ENCODE results near the gene ACTN2.
A peak's percentile ranks its signal among the peaks of the same experiment; 100 is the strongest.

The ACTN2 gene

DNA sequence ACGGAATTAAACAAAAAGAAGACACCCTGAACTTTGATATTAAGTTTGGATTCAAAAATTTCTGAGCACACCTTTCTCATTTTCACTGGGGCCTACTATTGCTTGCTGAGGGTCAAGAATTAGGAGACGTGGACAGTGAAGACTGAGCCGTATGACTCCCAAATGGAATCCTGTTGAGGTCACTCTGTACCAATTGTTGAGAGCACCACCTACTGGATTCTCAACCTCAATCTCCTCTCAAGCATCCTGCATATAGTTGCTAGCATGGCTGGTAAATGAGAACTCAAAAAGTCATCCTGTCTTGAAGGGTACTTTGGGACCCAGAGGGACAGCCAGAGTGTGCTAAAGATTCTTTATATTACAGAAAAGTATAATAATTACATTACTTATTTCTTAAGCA lies 88.6 kb downstream of the ACTN2 start:
- CTCF ChIA-PET, result interaction anchor here (0.7 to 1.0 kb wide), 3 partner anchors 12 to 160 kb away, joined by 3 to 4 read pairs (median 3); no protein-coding TSS in a partner anchor
- 0 out of 2 replicates have a peak, but pooled peaks cover 2% of the 10 kb centered on the region for H3K4me1 ChIP-seq (ENCODE audit: control insufficient read depth, insufficient read depth, low read length)

DNA sequence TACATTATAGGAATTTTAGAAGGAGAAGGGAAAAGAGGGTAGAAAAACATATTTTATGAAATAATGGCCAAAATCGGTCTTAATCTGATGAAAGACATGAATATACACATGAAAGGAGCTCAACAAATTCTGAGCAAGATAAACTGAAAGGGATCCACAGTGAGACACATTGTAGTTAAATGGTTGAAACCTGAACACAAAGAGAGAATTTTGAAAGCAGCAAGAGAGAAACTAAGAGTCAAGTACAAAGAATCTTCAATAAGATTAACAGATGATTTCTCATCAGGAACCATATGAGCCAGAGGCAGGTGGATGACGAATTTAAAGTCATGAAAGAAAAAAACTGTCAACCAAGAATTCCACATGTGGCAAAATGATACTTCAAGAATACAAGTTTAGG lies 93.0 kb downstream of the ACTN2 start:
- Histone ChIP-seq H3K36me3 (ENCODE audit: control insufficient read depth in 2 of 2, insufficient read depth in 1 of 2, low read length in 2 of 2) (no peaks in the 10 kb centered on the region), H3K27ac (ENCODE audit: extremely low read depth, low read depth, low read length) (no peak overlapping the region), H3K4me1 (ENCODE audit: control insufficient read depth, insufficient read depth, low read length) (no peaks in the 10 kb centered on the region), H3K9me3 (ENCODE audit: control insufficient read depth, insufficient read depth, low read depth, low read length) (no peaks in the 10 kb centered on the region), H3K4me3 (ENCODE audit: low read depth, low read length) (no peak overlapping the region)
- ChIA-PET CTCF (interaction anchor here (1.1 to 1.5 kb wide), 2 partner anchors 17 to 20 kb away, joined by 3 to 5 read pairs; no protein-coding TSS in a partner anchor), POLR2A (no interaction called here)
- TF ChIP-seq ZNF549 (tag by site-specific recombination; IDR thresholded peaks at IDR 0.05), result 0 out of 2 replicates have a peak, but pooled peaks have one; percentile 9
- TF ChIP-seq, protein P1, sequence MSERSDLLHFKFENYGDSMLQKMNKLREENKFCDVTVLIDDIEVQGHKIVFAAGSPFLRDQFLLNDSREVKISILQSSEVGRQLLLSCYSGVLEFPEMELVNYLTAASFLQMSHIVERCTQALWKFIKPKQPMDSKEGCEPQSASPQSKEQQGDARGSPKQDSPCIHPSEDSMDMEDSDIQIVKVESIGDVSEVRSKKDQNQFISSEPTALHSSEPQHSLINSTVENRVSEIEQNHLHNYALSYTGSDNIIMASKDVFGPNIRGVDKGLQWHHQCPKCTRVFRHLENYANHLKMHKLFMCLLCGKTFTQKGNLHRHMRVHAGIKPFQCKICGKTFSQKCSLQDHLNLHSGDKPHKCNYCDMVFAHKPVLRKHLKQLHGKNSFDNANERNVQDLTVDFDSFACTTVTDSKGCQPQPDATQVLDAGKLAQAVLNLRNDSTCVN (tag by site-specific recombination; optimal IDR thresholded peaks at IDR 0.05), result no peak
- TF ChIP-seq ZNF558 (tag by site-specific recombination; IDR thresholded peaks at IDR 0.05), result peak; percentile 100
- TF ChIP-seq, protein P2, sequence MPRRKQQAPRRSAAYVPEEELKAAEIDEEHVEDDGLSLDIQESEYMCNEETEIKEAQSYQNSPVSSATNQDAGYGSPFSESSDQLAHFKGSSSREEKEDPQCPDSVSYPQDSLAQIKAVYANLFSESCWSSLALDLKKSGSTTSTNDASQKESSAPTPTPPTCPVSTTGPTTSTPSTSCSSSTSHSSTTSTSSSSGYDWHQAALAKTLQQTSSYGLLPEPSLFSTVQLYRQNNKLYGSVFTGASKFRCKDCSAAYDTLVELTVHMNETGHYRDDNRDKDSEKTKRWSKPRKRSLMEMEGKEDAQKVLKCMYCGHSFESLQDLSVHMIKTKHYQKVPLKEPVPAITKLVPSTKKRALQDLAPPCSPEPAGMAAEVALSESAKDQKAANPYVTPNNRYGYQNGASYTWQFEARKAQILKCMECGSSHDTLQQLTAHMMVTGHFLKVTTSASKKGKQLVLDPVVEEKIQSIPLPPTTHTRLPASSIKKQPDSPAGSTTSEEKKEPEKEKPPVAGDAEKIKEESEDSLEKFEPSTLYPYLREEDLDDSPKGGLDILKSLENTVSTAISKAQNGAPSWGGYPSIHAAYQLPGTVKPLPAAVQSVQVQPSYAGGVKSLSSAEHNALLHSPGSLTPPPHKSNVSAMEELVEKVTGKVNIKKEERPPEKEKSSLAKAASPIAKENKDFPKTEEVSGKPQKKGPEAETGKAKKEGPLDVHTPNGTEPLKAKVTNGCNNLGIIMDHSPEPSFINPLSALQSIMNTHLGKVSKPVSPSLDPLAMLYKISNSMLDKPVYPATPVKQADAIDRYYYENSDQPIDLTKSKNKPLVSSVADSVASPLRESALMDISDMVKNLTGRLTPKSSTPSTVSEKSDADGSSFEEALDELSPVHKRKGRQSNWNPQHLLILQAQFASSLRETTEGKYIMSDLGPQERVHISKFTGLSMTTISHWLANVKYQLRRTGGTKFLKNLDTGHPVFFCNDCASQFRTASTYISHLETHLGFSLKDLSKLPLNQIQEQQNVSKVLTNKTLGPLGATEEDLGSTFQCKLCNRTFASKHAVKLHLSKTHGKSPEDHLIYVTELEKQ (tag by site-specific recombination; IDR thresholded peaks at IDR 0.05; ENCODE audit: borderline replicate concordance), result no peak
- peak; percentile 84 for TF ChIP-seq SETDB1 (IDR thresholded peaks at IDR 0.05; ENCODE audit: insufficient read length, low read length)

More for the DNA sequence above, 88.6 kb downstream of the ACTN2 start:
- POLR2A ChIA-PET, result no interaction called here
- Histone ChIP-seq H3K36me3 (ENCODE audit: control insufficient read depth in 2 of 2, insufficient read depth in 1 of 2, low read length in 2 of 2) (no peaks in the 10 kb centered on the region), H3K27ac (ENCODE audit: extremely low read depth, low read depth, low read length) (no peak overlapping the region), H3K4me3 (ENCODE audit: low read depth, low read length) (no peak overlapping the region), H3K9me3 (ENCODE audit: control insufficient read depth, insufficient read depth, low read depth, low read length) (no peaks in the 10 kb centered on the region)
- TF ChIP-seq ZNF654 (tag by site-specific recombination; IDR thresholded peaks at IDR 0.05; ENCODE audit: low read depth) (peak; percentile 50), ZNF10 (tag by site-specific recombination; IDR thresholded peaks at IDR 0.05) (no peak), ZNF548 (tag by site-specific recombination; IDR thresholded peaks at IDR 0.05) (no peak), KLF8 (tag by site-specific recombination; IDR thresholded peaks at IDR 0.05) (no peak), ZBTB7A (tag by site-specific recombination; IDR thresholded peaks at IDR 0.05; ENCODE audit: low read depth) (no peak)

DNA sequence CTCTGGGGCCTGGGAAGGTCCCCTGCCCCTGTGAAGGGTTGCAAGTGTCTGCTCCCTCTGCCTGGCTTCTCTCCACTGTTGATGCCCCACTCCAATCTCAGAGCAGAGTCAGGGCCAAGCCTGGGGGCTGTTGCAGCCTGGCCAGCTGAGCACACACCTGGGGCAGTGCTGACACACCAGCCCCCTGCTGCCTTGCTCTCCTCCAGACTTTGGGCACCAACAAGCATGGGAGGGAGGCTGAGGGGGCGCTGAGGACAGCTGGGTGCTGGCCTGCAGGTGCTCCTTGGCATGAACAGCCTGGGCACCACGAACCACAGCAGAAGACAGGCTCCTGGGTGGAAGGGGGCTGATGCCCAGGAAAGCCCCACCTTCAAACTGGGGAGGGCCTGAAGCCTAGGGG lies 99.2 kb downstream of the ACTN2 start:
- Histone ChIP-seq H3K4me1 (ENCODE audit: control insufficient read depth, insufficient read depth, low read length) (no peaks in the 10 kb centered on the region), H3K36me3 (ENCODE audit: control insufficient read depth in 2 of 2, insufficient read depth in 1 of 2, low read length in 2 of 2) (no peaks in the 10 kb centered on the region), H3K27ac (ENCODE audit: extremely low read depth, low read depth, low read length) (no peak overlapping the region), H3K9me3 (ENCODE audit: control insufficient read depth, insufficient read depth, low read depth, low read length) (no peaks in the 10 kb centered on the region), H3K4me3 (ENCODE audit: low read depth, low read length) (no peak overlapping the region)
- POLR2A ChIA-PET, result no interaction called here
- CTCF ChIA-PET, result interaction anchor here (2.3 kb wide), 1 partner anchor 26 kb away, joined by 9 read pairs; no protein-coding TSS in a partner anchor
- TF ChIP-seq KLF9 (tag by site-specific recombination; IDR thresholded peaks at IDR 0.05; ENCODE audit: low read depth) (no peak), SP7 (tag by site-specific recombination; IDR thresholded peaks at IDR 0.05) (no peak), ZNF843 (tag by site-specific recombination; IDR thresholded peaks at IDR 0.05) (no peak), ZNF600 (tag by site-specific recombination; IDR thresholded peaks at IDR 0.05) (no peak), HOXC10 (CRISPR knock-in tag; IDR thresholded peaks at IDR 0.05) (no peak), ZNF560 (tag by site-specific recombination; IDR thresholded peaks at IDR 0.05; ENCODE audit: borderline replicate concordance) (no peak), TRIM28 (IDR thresholded peaks at IDR 0.05; ENCODE audit: borderline replicate concordance, low read length) (no peak), ZIC2 (tag by site-specific recombination; IDR thresholded peaks at IDR 0.05) (no peak), ZNF626 (tag by site-specific recombination; IDR thresholded peaks at IDR 0.05) (no peak), ZNF19 (tag by site-specific recombination; IDR thresholded peaks at IDR 0.05; ENCODE audit: low read depth) (no peak)
- TF ChIP-seq, protein P3, sequence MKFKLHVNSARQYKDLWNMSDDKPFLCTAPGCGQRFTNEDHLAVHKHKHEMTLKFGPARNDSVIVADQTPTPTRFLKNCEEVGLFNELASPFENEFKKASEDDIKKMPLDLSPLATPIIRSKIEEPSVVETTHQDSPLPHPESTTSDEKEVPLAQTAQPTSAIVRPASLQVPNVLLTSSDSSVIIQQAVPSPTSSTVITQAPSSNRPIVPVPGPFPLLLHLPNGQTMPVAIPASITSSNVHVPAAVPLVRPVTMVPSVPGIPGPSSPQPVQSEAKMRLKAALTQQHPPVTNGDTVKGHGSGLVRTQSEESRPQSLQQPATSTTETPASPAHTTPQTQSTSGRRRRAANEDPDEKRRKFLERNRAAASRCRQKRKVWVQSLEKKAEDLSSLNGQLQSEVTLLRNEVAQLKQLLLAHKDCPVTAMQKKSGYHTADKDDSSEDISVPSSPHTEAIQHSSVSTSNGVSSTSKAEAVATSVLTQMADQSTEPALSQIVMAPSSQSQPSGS (tag by site-specific recombination; IDR thresholded peaks at IDR 0.05; ENCODE audit: low read depth), result no peak
- TF ChIP-seq, protein P4, sequence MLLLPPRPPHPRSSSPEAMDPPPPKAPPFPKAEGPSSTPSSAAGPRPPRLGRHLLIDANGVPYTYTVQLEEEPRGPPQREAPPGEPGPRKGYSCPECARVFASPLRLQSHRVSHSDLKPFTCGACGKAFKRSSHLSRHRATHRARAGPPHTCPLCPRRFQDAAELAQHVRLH (tag by site-specific recombination; IDR thresholded peaks at IDR 0.05), result no peak
- TF ChIP-seq, protein P5, sequence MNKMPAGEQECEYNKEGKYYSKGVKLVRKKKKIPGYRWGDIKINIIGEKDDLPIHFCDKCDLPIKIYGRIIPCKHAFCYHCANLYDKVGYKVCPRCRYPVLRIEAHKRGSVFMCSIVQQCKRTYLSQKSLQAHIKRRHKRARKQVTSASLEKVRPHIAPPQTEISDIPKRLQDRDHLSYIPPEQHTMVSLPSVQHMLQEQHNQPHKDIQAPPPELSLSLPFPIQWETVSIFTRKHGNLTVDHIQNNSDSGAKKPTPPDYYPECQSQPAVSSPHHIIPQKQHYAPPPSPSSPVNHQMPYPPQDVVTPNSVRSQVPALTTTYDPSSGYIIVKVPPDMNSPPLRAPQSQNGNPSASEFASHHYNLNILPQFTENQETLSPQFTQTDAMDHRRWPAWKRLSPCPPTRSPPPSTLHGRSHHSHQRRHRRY (tag by site-specific recombination; IDR thresholded peaks at IDR 0.05), result no peak
